Peyer's patch (tissue), 4 donors: ENCODE data around the gene SERTM1. TPM values are rescaled to one million over a fixed set of nuclear protein-coding genes. Genes with fewer than 3 reads are reported as not detected.

Experiments
- DNase-seq, 3 donors: peaks; one replicate each; pipeline ENCODE4 v3.0.0-alpha.2; 2017 to 2019
- H3K27ac ChIP-seq, 4 donors: fragments of 200-600 bp; sonication (generic); one replicate each; pipeline ENCODE4 v1.5.1; 2016 to 2019
- H3K27me3 ChIP-seq, 2 donors: fragments of 200-600 bp; sonication (generic); one replicate each; pipeline ENCODE4 v1.5.1; 2019
- H3K36me3 ChIP-seq, 3 donors: fragments of 200-600 bp; sonication (generic); one replicate each; pipeline ENCODE4 v1.5.1; 2016 to 2019
- H3K4me1 ChIP-seq, 4 donors: fragments of 200-600 bp; sonication (generic); one replicate each; pipeline ENCODE4 v1.5.1; 2016 to 2019
- H3K4me3 ChIP-seq, 4 donors: fragments of 200-600 bp; sonication (generic); 1 replicate in 3 of 4; 2 replicates in 1 of 4; pipeline ENCODE4 v1.5.1; 2016 to 2019; ENCODE audit warnings: mild to moderate bottlenecking in 1 of 4
- H3K9me3 ChIP-seq, 4 donors: fragments of 200-600 bp; sonication (generic); one replicate each; pipeline ENCODE4 v1.5.1; 2016 to 2019; ENCODE audit warnings: mild to moderate bottlenecking in 1 of 4
- POLR2A ChIP-seq, 2 donors: fragments of 450-650 bp; IDR thresholded peaks; one replicate each; pipeline ENCODE4 v1.5.1; 2017; ENCODE audit warnings: antibody characterized with exemption in 2 of 2, mild to moderate bottlenecking in 2 of 2, moderate library complexity in 2 of 2
- total RNA-seq, 4 donors: library from RNA; depleted of rRNA; stranded (reverse); fragments of >200 nt; gene quantifications; one replicate each; pipeline ENCODE4 v1.1.0, GENCODE V29; 2016
- TF ChIP-seq, protein P1 (sequence below), 6 experiments: fragments of 450-650 bp in 4 of 6; fragments of 200-600 bp in 2 of 6; sonication (generic) in 1 of 6; IDR thresholded peaks; one replicate each; pipeline ENCODE4 v1.5.1; 2017 to 2019; ENCODE audit warnings: antibody characterized with exemption in 6 of 6, mild to moderate bottlenecking in 3 of 6, moderate library complexity in 1 of 6

The SERTM1 gene
- total RNA-seq, 4 donors from 2014 or later: not detected

DNA sequence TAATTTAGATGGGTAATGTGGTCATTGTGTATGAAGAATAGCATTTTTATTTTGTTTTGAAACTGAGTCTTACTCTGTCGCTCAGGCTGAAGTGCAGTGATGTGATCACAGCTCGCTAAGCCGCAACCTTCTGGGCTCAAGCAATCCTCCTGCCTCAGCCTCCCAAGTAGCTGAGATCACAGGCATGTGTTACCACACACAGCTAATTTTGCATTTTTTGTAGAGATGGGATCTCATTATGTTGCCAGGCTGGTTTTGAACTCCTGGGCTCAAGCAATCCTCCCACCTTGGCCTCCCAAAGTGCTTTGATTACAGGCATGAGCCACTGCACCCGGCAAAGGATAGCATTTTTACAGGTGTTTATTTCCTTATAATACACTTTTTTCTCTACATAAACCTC lies 36.6 kb downstream of the SERTM1 start:
- no peak for DNase-seq
- H3K4me1 ChIP-seq: no peaks in the 10 kb centered on the region
- H3K27ac ChIP-seq: no peak overlapping the region
- no peaks in the 10 kb centered on the region for H3K9me3 ChIP-seq
- no peak for TF ChIP-seq POLR2A (IDR thresholded peaks at IDR 0.05)
- TF ChIP-seq, protein P1, sequence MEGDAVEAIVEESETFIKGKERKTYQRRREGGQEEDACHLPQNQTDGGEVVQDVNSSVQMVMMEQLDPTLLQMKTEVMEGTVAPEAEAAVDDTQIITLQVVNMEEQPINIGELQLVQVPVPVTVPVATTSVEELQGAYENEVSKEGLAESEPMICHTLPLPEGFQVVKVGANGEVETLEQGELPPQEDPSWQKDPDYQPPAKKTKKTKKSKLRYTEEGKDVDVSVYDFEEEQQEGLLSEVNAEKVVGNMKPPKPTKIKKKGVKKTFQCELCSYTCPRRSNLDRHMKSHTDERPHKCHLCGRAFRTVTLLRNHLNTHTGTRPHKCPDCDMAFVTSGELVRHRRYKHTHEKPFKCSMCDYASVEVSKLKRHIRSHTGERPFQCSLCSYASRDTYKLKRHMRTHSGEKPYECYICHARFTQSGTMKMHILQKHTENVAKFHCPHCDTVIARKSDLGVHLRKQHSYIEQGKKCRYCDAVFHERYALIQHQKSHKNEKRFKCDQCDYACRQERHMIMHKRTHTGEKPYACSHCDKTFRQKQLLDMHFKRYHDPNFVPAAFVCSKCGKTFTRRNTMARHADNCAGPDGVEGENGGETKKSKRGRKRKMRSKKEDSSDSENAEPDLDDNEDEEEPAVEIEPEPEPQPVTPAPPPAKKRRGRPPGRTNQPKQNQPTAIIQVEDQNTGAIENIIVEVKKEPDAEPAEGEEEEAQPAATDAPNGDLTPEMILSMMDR (IDR thresholded peaks at IDR 0.05): no peak
- no peaks in the 10 kb centered on the region for H3K36me3 ChIP-seq
- no peaks in the 10 kb centered on the region for H3K27me3 ChIP-seq
- no peak overlapping the region for H3K4me3 ChIP-seq

DNA sequence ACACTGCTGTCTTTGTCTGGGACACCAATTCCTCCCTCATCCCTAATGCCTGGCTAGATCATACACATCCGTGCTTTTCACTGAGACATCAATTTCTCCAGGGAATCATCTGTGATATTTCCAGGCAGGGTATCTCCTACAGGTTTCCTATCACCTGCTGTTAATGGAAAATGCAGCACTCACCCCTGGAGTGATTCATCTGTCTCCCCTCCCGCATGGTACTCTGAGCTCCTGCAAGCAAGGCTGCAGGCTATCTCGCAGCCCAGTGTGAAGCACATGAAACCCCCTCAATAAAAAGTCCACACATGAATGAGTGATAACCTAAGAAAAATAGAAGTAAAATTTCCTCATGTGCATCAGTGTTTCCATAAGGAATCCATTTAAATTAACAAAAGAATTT lies 38.5 kb downstream of the SERTM1 start:
- Histone ChIP-seq H3K27me3 (no peaks in the 10 kb centered on the region), H3K36me3 (no peaks in the 10 kb centered on the region), H3K4me1 (no peaks in the 10 kb centered on the region), H3K9me3 (no peaks in the 10 kb centered on the region), H3K4me3 (no peak overlapping the region), H3K27ac (no peak overlapping the region)
- TF ChIP-seq, protein P1 (IDR thresholded peaks at IDR 0.05): no peak
- no peak for TF ChIP-seq POLR2A (IDR thresholded peaks at IDR 0.05)
- no peak for DNase-seq

DNA sequence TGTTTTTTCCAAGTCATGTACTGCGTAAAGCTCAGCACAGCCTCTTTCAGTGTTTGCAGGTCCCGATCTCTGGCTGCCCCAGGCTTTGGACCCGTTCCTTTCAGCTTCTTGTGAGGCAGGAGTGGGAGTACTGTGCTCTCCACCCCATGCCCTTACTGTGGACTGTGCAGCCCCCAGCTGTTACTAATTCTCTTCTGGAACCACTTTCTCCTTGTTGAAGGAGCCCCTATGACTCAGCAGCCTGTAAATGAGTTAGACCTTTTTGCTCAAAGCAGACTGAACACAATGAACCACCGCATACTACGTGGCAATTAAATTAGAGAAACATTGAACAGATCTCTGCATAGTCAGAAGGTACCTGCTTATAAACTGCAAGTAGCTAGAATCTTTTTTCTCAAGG lies 39.0 kb downstream of the SERTM1 start:
- Histone ChIP-seq H3K27me3 (no peaks in the 10 kb centered on the region), H3K4me1 (no peaks in the 10 kb centered on the region), H3K9me3 (no peaks in the 10 kb centered on the region), H3K4me3 (no peak overlapping the region), H3K27ac (no peak overlapping the region), H3K36me3 (no peaks in the 10 kb centered on the region)
- DNase-seq: no peak
- TF ChIP-seq, protein P1 (IDR thresholded peaks at IDR 0.05): no peak
- TF ChIP-seq POLR2A (IDR thresholded peaks at IDR 0.05): no peak

DNA sequence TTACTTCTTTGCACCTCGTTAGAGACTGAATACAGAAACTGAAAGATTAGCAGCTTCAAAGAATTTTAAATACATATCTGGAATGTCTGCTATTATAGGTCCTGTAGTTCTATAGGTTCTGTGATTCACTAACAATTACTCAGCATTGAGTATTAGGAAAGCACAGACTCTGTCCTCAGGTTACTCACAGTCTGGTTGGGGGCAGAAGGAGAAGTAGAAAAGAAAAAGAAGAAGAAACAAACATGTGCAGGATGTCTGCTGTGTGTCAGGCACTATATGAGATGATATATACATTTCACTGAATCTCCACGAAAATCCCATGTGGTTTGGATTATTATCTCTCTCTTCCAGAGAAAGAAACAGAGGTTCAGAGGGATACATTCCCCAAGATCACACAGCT lies 40.1 kb downstream of the SERTM1 start:
- TF ChIP-seq, protein P1 (IDR thresholded peaks at IDR 0.05): no peak
- no peak for TF ChIP-seq POLR2A (IDR thresholded peaks at IDR 0.05)
- Histone ChIP-seq H3K27ac (no peak overlapping the region), H3K4me3 (no peak overlapping the region), H3K4me1 (no peaks in the 10 kb centered on the region), H3K36me3 (no peaks in the 10 kb centered on the region), H3K27me3 (no peaks in the 10 kb centered on the region), H3K9me3 (no peaks in the 10 kb centered on the region)
- DNase-seq: no peak

DNA sequence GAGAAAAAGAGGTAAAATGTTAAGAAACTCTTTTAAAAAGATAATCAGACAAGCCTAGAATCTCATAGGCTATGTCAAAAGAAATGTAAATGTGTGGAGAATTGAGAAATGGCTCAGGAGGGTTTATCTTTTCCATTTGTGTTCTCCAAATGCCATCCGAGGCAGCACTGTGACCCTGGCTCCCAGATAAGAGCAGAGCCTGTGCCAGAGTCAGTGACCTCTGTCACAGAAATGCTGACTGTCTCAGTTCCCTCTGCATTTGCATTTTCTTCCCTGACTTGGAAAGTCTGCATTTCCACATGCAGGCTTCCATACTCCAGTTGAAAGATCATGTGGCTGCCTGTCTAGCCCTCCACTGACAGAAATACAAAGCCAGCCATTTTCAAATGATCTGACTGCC lies 42.0 kb downstream of the SERTM1 start:
- no peak for TF ChIP-seq POLR2A (IDR thresholded peaks at IDR 0.05)
- Histone ChIP-seq H3K9me3 (no peaks in the 10 kb centered on the region), H3K4me3 (no peak overlapping the region), H3K4me1 (no peaks in the 10 kb centered on the region), H3K27ac (no peak overlapping the region), H3K36me3 (no peaks in the 10 kb centered on the region), H3K27me3 (no peaks in the 10 kb centered on the region)
- DNase-seq: no peak

DNA sequence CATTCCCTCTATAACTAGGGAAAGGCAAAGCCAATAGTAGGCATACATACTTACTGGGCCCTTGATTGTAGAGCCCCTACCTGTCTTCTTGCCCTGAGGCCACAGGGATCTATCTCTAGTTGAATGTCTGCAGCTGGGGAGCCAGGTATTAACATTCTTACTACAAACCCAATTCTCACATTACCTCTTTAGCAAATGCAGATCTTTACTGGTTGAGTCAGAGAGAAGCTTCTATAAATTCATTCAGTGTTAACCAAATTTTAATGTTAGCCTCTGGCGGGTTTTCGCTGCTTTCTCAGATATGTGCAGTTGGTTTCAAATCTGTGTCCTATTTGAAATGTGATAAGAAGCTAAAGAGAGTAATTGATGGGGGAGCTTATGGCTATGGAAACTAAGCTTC lies 43.2 kb downstream of the SERTM1 start:
- Histone ChIP-seq H3K27ac (no peak overlapping the region), H3K36me3 (no peaks in the 10 kb centered on the region), H3K4me3 (no peak overlapping the region), H3K4me1 (no peaks in the 10 kb centered on the region), H3K9me3 (no peaks in the 10 kb centered on the region), H3K27me3 (no peaks in the 10 kb centered on the region)
- no peak for TF ChIP-seq POLR2A (IDR thresholded peaks at IDR 0.05)
- TF ChIP-seq, protein P1 (IDR thresholded peaks at IDR 0.05): no peak
- DNase-seq: no peak
